NCI-H524 treated with DMSO at 0.1 percent for 48 hours (cell line): ENCODE measurements around the gene APOBR.
A peak's percentile ranks its signal among the peaks of the same experiment; 100 is the strongest.
"Not testable (repeated sequence)": the region's sequence is repeated elsewhere in the genome, so short reads cannot be mapped to it uniquely, and the experiment has no call there.

Experiments
- DNase-seq: peaks from one replicate; lab custom pipeline; 2025; lab: John Stamatoyannopoulos, UW

APOBR gene

GRCh38 chr16:28494121-28494851 lies at the start of gene APOBR:
APOBR (plus strand) TSS chr16:28494643; CDS start chr16:28494682, 39 bp downstream.
- DNase-seq = no peak

- not testable (repeated sequence) for DNase-seq
Observed at GRCh38 chr16:28446388-28446787, 48.1 kb upstream of the APOBR start.

- DNase-seq = not testable (repeated sequence)
Observed at GRCh38 chr16:28447081-28447480, 47.4 kb upstream of the APOBR start.

GRCh38 chr16:28473714-28474265 lies 20.7 kb upstream of the APOBR start:
- DNase-seq = no peak

GRCh38 chr16:28475221-28475620 lies 19.2 kb upstream of the APOBR start:
- no peak for DNase-seq

- DNase-seq = no peak
Observed at GRCh38 chr16:28477311-28477920, 17.0 kb upstream of the APOBR start.

- no peak for DNase-seq
Observed at GRCh38 chr16:28478506-28479180, 15.8 kb upstream of the APOBR start.

GRCh38 chr16:28482026-28482425 lies 12.4 kb upstream of the APOBR start:
- no peak for DNase-seq

GRCh38 chr16:28483361-28483760 lies 11.1 kb upstream of the APOBR start:
- DNase-seq = not testable (repeated sequence)

GRCh38 chr16:28486266-28486665 lies 8.2 kb upstream of the APOBR start:
- no peak for DNase-seq

GRCh38 chr16:28491230-28491969 lies 3.0 kb upstream of the APOBR start:
- DNase-seq = no peak

GRCh38 chr16:28491970-28492474 lies 2.4 kb upstream of the APOBR start, which contains the start of gene CLN3:
CLN3 (minus strand) TSS chr16:28492074; CDS start chr16:28491759, 315 bp downstream.
- peak; percentile 95 for DNase-seq

GRCh38 chr16:28492511-28492910 lies 1.9 kb upstream of the APOBR start:
- DNase-seq = no peak

- DNase-seq = no peak
Observed at GRCh38 chr16:28495098-28495793, 803 bp downstream of the APOBR start.

- no peak for DNase-seq
Observed at GRCh38 chr16:28495795-28496749, 1.6 kb downstream of the APOBR start.

GRCh38 chr16:28496844-28497243 lies 2.4 kb downstream of the APOBR start:
- no peak for DNase-seq

GRCh38 chr16:28497386-28497785 lies 2.9 kb downstream of the APOBR start:
- DNase-seq = no peak

- DNase-seq = no peak
Observed at GRCh38 chr16:28497861-28498599, 3.6 kb downstream of the APOBR start.
